IMR-90 (cell line): Measurements from ENCODE around the gene DHDH. TPM values are rescaled to one million over a fixed set of nuclear protein-coding genes. Genes with fewer than 3 reads are reported as not detected.

Experiments
- ATAC-seq: fragments of 200-7000 bp; cut with Tn5 transposase; 2 replicates; pipeline ENCODE4 v1.9.1; 2020; ENCODE audit warnings: low read depth, mild to moderate bottlenecking, moderate library complexity
- BruUV-seq: library from RNA; stranded (reverse); fragments of 400-500 nt; replicated peaks from 2 replicates; lab custom pipeline; 2021; lab: Mats Ljungman, UMichigan
- CTCF ChIA-PET: fragments of 300-600 bp; formaldehyde crosslinking; extraction: SDS; loops from one replicate; lab custom pipeline; 2021; ENCODE audit warnings: antibody characterized with exemption; lab: Yijun Ruan, JAX
- POLR2A ChIA-PET: fragments of 300-600 bp; sonication (Branson Sonifier 250); formaldehyde crosslinking; loops from one replicate; lab custom pipeline; 2022; ENCODE audit warnings: antibody characterized with exemption; ENCODE audit not compliant: unreplicated experiment; lab: Charles Lee
- DNase-seq: peaks from one replicate; pipeline ENCODE4 v3.0.0; 2013
- H2AFZ ChIP-seq: replicated peaks from 2 replicates; pipeline ENCODE3; 2013; ENCODE audit warnings: low read length, mild to moderate bottlenecking; ENCODE audit not compliant: poor library complexity
- H2AK5ac ChIP-seq: 2 replicates; pipeline ENCODE4 v1.6.1; 2013; ENCODE audit warnings: low read depth, low read length, inconsistent platforms
- H2AK9ac ChIP-seq: replicated peaks from 2 replicates; pipeline ENCODE3; 2013; ENCODE audit warnings: mild to moderate bottlenecking, low read depth, low read length, moderate library complexity; ENCODE audit not compliant: poor library complexity
- H2BK120ac ChIP-seq: 2 replicates; pipeline ENCODE4 v1.6.1; 2013; ENCODE audit warnings: low read depth, low read length, inconsistent platforms
- H2BK15ac ChIP-seq: 3 replicates; pipeline ENCODE4 v1.6.1; 2013; ENCODE audit warnings: low read depth, low read length, inconsistent platforms
- H2BK20ac ChIP-seq: 2 replicates; pipeline ENCODE4 v1.6.1; 2013; ENCODE audit warnings: low read depth, mild to moderate bottlenecking, inconsistent platforms, low read length, moderate library complexity
- H2BK5ac ChIP-seq: 2 replicates; pipeline ENCODE4 v1.6.1; 2013; ENCODE audit warnings: mild to moderate bottlenecking, low read depth, low read length, inconsistent platforms; ENCODE audit not compliant: poor library complexity, severe bottlenecking
- H3K14ac ChIP-seq: replicated peaks from 2 replicates; pipeline ENCODE4 v1.6.1; 2013; ENCODE audit warnings: low read depth, low read length, inconsistent platforms
- H3K18ac ChIP-seq: 2 replicates; pipeline ENCODE4 v1.6.1; 2013; ENCODE audit warnings: low read depth, low read length, control low read depth
- H3K23ac ChIP-seq: 2 replicates; pipeline ENCODE4 v1.6.1; 2013; ENCODE audit warnings: low read depth, low read length, inconsistent platforms
- H3K27ac ChIP-seq: 2 replicates; pipeline ENCODE4 v1.5.1; 2013; ENCODE audit warnings: mild to moderate bottlenecking, control low read depth, low read length; ENCODE audit not compliant: insufficient read depth
- H3K27me3 ChIP-seq: 2 replicates; pipeline ENCODE4 v1.6.1; 2013; ENCODE audit warnings: low read length; ENCODE audit not compliant: control insufficient read depth, insufficient read depth
- H3K36me3 ChIP-seq: 2 replicates; pipeline ENCODE4 v1.6.1; 2013; ENCODE audit warnings: low read length, mixed read lengths; ENCODE audit not compliant: control insufficient read depth, insufficient read depth
- H3K4ac ChIP-seq: 2 replicates; pipeline ENCODE4 v1.6.1; 2013; ENCODE audit warnings: low read depth, low read length, inconsistent platforms
- H3K4me1 ChIP-seq: 2 replicates; pipeline ENCODE4 v1.6.1; 2013; ENCODE audit warnings: low read length, mixed read lengths; ENCODE audit not compliant: control insufficient read depth, insufficient read depth
- H3K4me2 ChIP-seq: 2 replicates; pipeline ENCODE4 v1.6.1; 2013; ENCODE audit warnings: low read depth, mild to moderate bottlenecking, control low read depth, low read length, moderate library complexity
- H3K4me3 ChIP-seq: 2 replicates; pipeline ENCODE4 v1.5.1; 2013; ENCODE audit warnings: low read depth, mild to moderate bottlenecking, control low read depth, low read length, moderate library complexity; ENCODE audit not compliant: insufficient read depth
- H3K56ac ChIP-seq: 2 replicates; pipeline ENCODE4 v1.6.1; 2013; ENCODE audit warnings: low read length, inconsistent platforms; ENCODE audit not compliant: insufficient read depth; ENCODE audit errors: extremely low read depth
- H3K79me1 ChIP-seq, 2 experiments: 2 replicates each; pipeline ENCODE4 v1.6.1; 2013; ENCODE audit warnings: low read length in 2 of 2, inconsistent platforms in 1 of 2, low read depth in 1 of 2
- H3K9ac ChIP-seq: 2 replicates; pipeline ENCODE4 v1.6.1; 2013; ENCODE audit warnings: low read depth, low read length, control low read depth
- H3K9me1 ChIP-seq: 2 replicates; pipeline ENCODE4 v1.6.1; 2013; ENCODE audit warnings: low read length, inconsistent platforms; ENCODE audit not compliant: insufficient read depth
- H3K9me3 ChIP-seq: 2 replicates; pipeline ENCODE4 v1.6.1; 2013; ENCODE audit warnings: low read length; ENCODE audit not compliant: control insufficient read depth, insufficient read depth
- H4K20me1 ChIP-seq: 2 replicates; pipeline ENCODE4 v1.6.1; 2013; ENCODE audit warnings: low read length, inconsistent platforms; ENCODE audit not compliant: insufficient read depth
- H4K5ac ChIP-seq: 2 replicates; pipeline ENCODE4 v1.6.1; 2013; ENCODE audit warnings: mild to moderate bottlenecking, low read depth, low read length, control low read depth
- H4K8ac ChIP-seq, 2 experiments: 2 replicates each; pipeline ENCODE4 v1.6.1; 2013; ENCODE audit warnings: low read depth in 2 of 2, low read length in 2 of 2, control low read depth in 1 of 2, inconsistent platforms in 1 of 2
- H4K91ac ChIP-seq: 2 replicates; pipeline ENCODE4 v1.6.1; 2013; ENCODE audit warnings: low read depth, low read length, inconsistent platforms; ENCODE audit not compliant: insufficient read depth
- FOS ChIP-seq: fragments of 150-350 bp; IDR thresholded peaks from 2 replicates; pipeline ENCODE4 v1.6.1; 2016; ENCODE audit warnings: low read depth, low read length
- MAFK ChIP-seq: IDR thresholded peaks from 2 replicates; pipeline ENCODE4 v1.6.1; 2012; ENCODE audit warnings: low read depth, low read length, improper control_type of control experiment
- NFE2L2 ChIP-seq: fragments of 150-350 bp; IDR thresholded peaks from 2 replicates; pipeline ENCODE4 v1.6.1; 2016; ENCODE audit warnings: low read depth, mild to moderate bottlenecking, low read length
- POLR2A ChIP-seq: IDR thresholded peaks from 2 replicates; pipeline ENCODE4 v1.6.1; 2012; ENCODE audit warnings: mild to moderate bottlenecking, low read depth, low read length
- RAD21 ChIP-seq: IDR thresholded peaks from 2 replicates; pipeline ENCODE4 v1.6.1; 2012; ENCODE audit warnings: low read length, improper control_type of control experiment
- RCOR1 ChIP-seq: IDR thresholded peaks from 2 replicates; pipeline ENCODE4 v1.6.1; 2012; ENCODE audit warnings: mild to moderate bottlenecking, low read length, improper control_type of control experiment; ENCODE audit not compliant: insufficient replicate concordance
- WGBS, 2 experiments: methylation state at CpG; one replicate each; pipeline versions ENCODE4 v1.1.5 to v1.1.7; 2013; ENCODE audit warnings: missing lambda C conversion rate in 2 of 2; ENCODE audit not compliant: insufficient read length in 1 of 2; ENCODE audit errors: extremely low coverage in 2 of 2; 5-methylcytosine and 5-hydroxymethylcytosine counted together
- dilution Hi-C: fragments of 300-500 bp; cut with HindIII; formaldehyde crosslinking; loops from one replicate; pipeline ENCODE4 v1.14.3; 2018; ENCODE audit warnings: low sequenced_read_pairs; ENCODE audit not compliant: unreplicated experiment
- in situ Hi-C: fragments of 300-500 bp; cut with MboI; formaldehyde crosslinking; loops from 3 replicates; pipeline ENCODE4 v1.14.3; 2019; ENCODE audit warnings: low sequenced_read_pairs, inconsistent platforms, mixed read lengths
- intact Hi-C: fragments of 100-400 bp; cut with micrococcal nuclease; formaldehyde crosslinking; loops from 2 replicates; pipeline ENCODE4 v1.10.0; 2022
- polyA plus RNA-seq, 3 experiments: library from polyadenylated mRNA; depleted of rRNA; stranded (reverse); fragments of >200 nt; gene quantifications; 2 replicates each; pipeline ENCODE4 v1.2.3, GENCODE V29; 2012; ENCODE audit warnings: low replicate concordance in 1 of 3
- total RNA-seq: library from RNA; depleted of rRNA; stranded (reverse); fragments of >200 nt; gene quantifications from 2 replicates; pipeline ENCODE4 v1.2.3, GENCODE V29; 2012
- TF ChIP-seq, protein P1 (sequence below): fragments of 150-350 bp; IDR thresholded peaks from 2 replicates; pipeline ENCODE4 v1.6.1; 2016; ENCODE audit warnings: low read depth, mild to moderate bottlenecking, low read length, moderate library complexity, borderline replicate concordance

The DHDH gene
- total and polyA plus RNA-seq, 2 of the 4 experiments (the other 2 are of a cell fraction), result 0.36 to 0.53 TPM

DNA sequence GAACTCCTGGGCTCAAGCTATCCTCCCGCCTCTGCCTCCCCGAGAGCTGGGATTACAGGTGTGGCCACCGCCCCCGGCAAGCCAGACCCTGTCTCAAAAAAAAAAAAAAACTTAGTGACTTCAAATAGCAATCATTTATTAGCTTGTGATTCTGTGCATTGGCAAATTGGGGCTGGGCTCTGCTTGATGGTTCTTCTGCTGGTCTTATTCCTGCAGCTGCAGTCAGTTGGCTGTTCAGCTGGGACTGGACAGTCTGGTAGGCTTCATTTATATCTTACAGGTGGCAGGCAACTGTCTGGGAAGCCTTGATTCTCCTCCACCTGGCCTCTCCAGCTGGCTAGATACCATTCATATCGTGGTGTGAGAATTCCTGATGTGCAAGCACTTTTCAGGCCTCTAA lies 7.4 kb downstream of the DHDH start:
- Histone ChIP-seq H3K56ac (no peak overlapping the region), H3K4me1 (no peaks in the 10 kb centered on the region), H3K79me1 (no peaks in the 10 kb centered on the region), H2BK5ac (no peak overlapping the region), H4K5ac (no peak overlapping the region), H3K27ac (no peak overlapping the region), H3K9ac (no peak overlapping the region), H3K9me1 (no peaks in the 10 kb centered on the region), H3K14ac (no peak overlapping the region), H3K27me3 (no peaks in the 10 kb centered on the region), H2BK15ac (no peak overlapping the region), H4K91ac (no peak overlapping the region), H3K4me3 (no peak overlapping the region), H2BK20ac (no peak overlapping the region), H4K8ac (no peak overlapping the region), H4K20me1 (no peaks in the 10 kb centered on the region), H3K23ac (no peak overlapping the region), H2AK5ac (no peak overlapping the region), H3K4ac (no peak overlapping the region), H3K4me2 (no peak overlapping the region), H2AK9ac (no peak overlapping the region), H3K36me3 (no peaks in the 10 kb centered on the region), H3K18ac (no peak overlapping the region), H3K9me3 (peaks cover 7% of the 10 kb centered on the region; the same call in 1 of the 2 replicates), H2BK120ac (no peak overlapping the region), H2AFZ (no peak overlapping the region)
- dilution Hi-C loops (no loop called here), in situ Hi-C loops (no loop called here), intact Hi-C loops (no loop called here)
- no TSS peak for BruUV-seq
- ATAC-seq (no peak), DNase-seq (no peak)
- TF ChIP-seq, protein P1, sequence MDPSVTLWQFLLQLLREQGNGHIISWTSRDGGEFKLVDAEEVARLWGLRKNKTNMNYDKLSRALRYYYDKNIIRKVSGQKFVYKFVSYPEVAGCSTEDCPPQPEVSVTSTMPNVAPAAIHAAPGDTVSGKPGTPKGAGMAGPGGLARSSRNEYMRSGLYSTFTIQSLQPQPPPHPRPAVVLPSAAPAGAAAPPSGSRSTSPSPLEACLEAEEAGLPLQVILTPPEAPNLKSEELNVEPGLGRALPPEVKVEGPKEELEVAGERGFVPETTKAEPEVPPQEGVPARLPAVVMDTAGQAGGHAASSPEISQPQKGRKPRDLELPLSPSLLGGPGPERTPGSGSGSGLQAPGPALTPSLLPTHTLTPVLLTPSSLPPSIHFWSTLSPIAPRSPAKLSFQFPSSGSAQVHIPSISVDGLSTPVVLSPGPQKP, result no peak
- no peak for TF ChIP-seq NFE2L2
- TF ChIP-seq POLR2A, result no peak
- no peak for TF ChIP-seq RCOR1
- TF ChIP-seq RAD21, result no peak
- TF ChIP-seq FOS, result no peak
- no peak for TF ChIP-seq MAFK
- ChIA-PET POLR2A (interaction anchor here (0.6 kb wide), 1 partner anchor 27 kb away, joined by 4 read pairs; no protein-coding TSS in a partner anchor), CTCF (no interaction called here)
- WGBS, 2 experiments, result 100% methylated on average over 3 of the region's 5 CpGs; no CpG with 5 or more reads in 1 of the 2 experiments
